ENCODE measurements around the gene PPM1N. TPM values are rescaled to one million over a fixed set of nuclear protein-coding genes. Genes with fewer than 3 reads are reported as not detected.
A peak's percentile ranks its signal among the peaks of the same experiment; 100 is the strongest.

The PPM1N gene
- total and polyA plus RNA-seq, 2 donors (not counting 1 experiment from before 2014, with no cell fraction given): 2.3 to 2.8 TPM

- Histone ChIP-seq H3K79me2 (ENCODE audit: control insufficient read depth, insufficient read depth, low read length) (peaks cover 52% of the 10 kb centered on the region), H3K9ac (ENCODE audit: insufficient read depth, low read length) (no peak overlapping the region), H3K27me3 (ENCODE audit: control insufficient read depth, insufficient read depth, low read length) (no peaks in the 10 kb centered on the region), H3K4me2 (ENCODE audit: extremely low read depth, insufficient read depth, low read length) (no peak overlapping the region), H3K9me3 (ENCODE audit: control insufficient read depth, insufficient read depth, low read depth, low read length) (no peaks in the 10 kb centered on the region), H3K27ac (ENCODE audit: insufficient read depth, low read length) (no peak overlapping the region), H4K20me1 (ENCODE audit: control insufficient read depth, extremely low read depth, insufficient read depth, low read length) (no peaks in the 10 kb centered on the region), H3K36me3 (ENCODE audit: control insufficient read depth, insufficient read depth, low read length) (no peaks in the 10 kb centered on the region), H2AFZ (ENCODE audit: low read length) (no peak overlapping the region), H3K4me1 (ENCODE audit: control insufficient read depth, extremely low read depth, insufficient read depth, low read length) (peaks cover 8% of the 10 kb centered on the region), H3K4me3 (replicated peaks in 1 of 4; ENCODE audit: control extremely low read depth in 1 of 4, insufficient read depth in 1 of 4, low read depth in 3 of 4, low read length in 4 of 4) (no peak overlapping the region)
- DNase-seq (ENCODE audit: low read depth in 2 of 2): no peak
- no peak for TF ChIP-seq EZH2 (IDR thresholded peaks at IDR 0.05; ENCODE audit: low read length, missing control alignments)
- TF ChIP-seq CTCF (conservative IDR thresholded peaks at IDR 0.05 in 1 of 2, IDR thresholded peaks at IDR 0.05 in 1 of 2; ENCODE audit: low read depth in 1 of 2, low read length in 2 of 2): no peak
These were observed 27.5 kb upstream of the PPM1N start for GRCh38 chr19:45470762-45471081.

GRCh38 chr19:45471111-45471930 lies 26.9 kb upstream of the PPM1N start:
- Histone ChIP-seq H3K27me3 (ENCODE audit: control insufficient read depth, insufficient read depth, low read length) (no peaks in the 10 kb centered on the region), H3K4me3 (replicated peaks in 1 of 4; ENCODE audit: control extremely low read depth in 1 of 4, insufficient read depth in 1 of 4, low read depth in 3 of 4, low read length in 4 of 4) (no peak overlapping the region), H3K79me2 (ENCODE audit: control insufficient read depth, insufficient read depth, low read length) (peaks cover 57% of the 10 kb centered on the region), H3K27ac (ENCODE audit: insufficient read depth, low read length) (no peak overlapping the region), H3K4me1 (ENCODE audit: control insufficient read depth, extremely low read depth, insufficient read depth, low read length) (peaks cover 8% of the 10 kb centered on the region), H3K36me3 (ENCODE audit: control insufficient read depth, insufficient read depth, low read length) (no peaks in the 10 kb centered on the region), H3K9me3 (ENCODE audit: control insufficient read depth, insufficient read depth, low read depth, low read length) (no peaks in the 10 kb centered on the region), H3K9ac (ENCODE audit: insufficient read depth, low read length) (no peak overlapping the region), H3K4me2 (ENCODE audit: extremely low read depth, insufficient read depth, low read length) (no peak overlapping the region), H2AFZ (ENCODE audit: low read length) (no peak overlapping the region), H4K20me1 (ENCODE audit: control insufficient read depth, extremely low read depth, insufficient read depth, low read length) (no peaks in the 10 kb centered on the region)
- no peak for TF ChIP-seq CTCF (conservative IDR thresholded peaks at IDR 0.05 in 1 of 2, IDR thresholded peaks at IDR 0.05 in 1 of 2; ENCODE audit: low read depth in 1 of 2, low read length in 2 of 2)
- DNase-seq (ENCODE audit: low read depth in 2 of 2): no peak

GRCh38 chr19:45471931-45472562 lies 26.2 kb upstream of the PPM1N start:
- H3K27me3 ChIP-seq (ENCODE audit: control insufficient read depth, insufficient read depth, low read length): no peaks in the 10 kb centered on the region
- H2AFZ ChIP-seq (ENCODE audit: low read length): no peak overlapping the region
- H3K9ac ChIP-seq (ENCODE audit: insufficient read depth, low read length): no peak overlapping the region
- TF ChIP-seq EZH2 (IDR thresholded peaks at IDR 0.05; ENCODE audit: low read length, missing control alignments): no peak
- no peak for TF ChIP-seq CTCF (conservative IDR thresholded peaks at IDR 0.05 in 1 of 2, IDR thresholded peaks at IDR 0.05 in 1 of 2; ENCODE audit: low read depth in 1 of 2, low read length in 2 of 2)
- H3K36me3 ChIP-seq (ENCODE audit: control insufficient read depth, insufficient read depth, low read length): no peaks in the 10 kb centered on the region
- peaks cover 59% of the 10 kb centered on the region for H3K79me2 ChIP-seq (ENCODE audit: control insufficient read depth, insufficient read depth, low read length)
- H3K4me3 ChIP-seq (replicated peaks in 1 of 4; ENCODE audit: control extremely low read depth in 1 of 4, insufficient read depth in 1 of 4, low read depth in 3 of 4, low read length in 4 of 4): no peak overlapping the region
- no peaks in the 10 kb centered on the region for H3K9me3 ChIP-seq (ENCODE audit: control insufficient read depth, insufficient read depth, low read depth, low read length)
- H3K4me2 ChIP-seq (ENCODE audit: extremely low read depth, insufficient read depth, low read length): peak overlapping the region; percentile 0
- H4K20me1 ChIP-seq (ENCODE audit: control insufficient read depth, extremely low read depth, insufficient read depth, low read length): no peaks in the 10 kb centered on the region
- no peak for DNase-seq (ENCODE audit: low read depth in 2 of 2)
- H3K27ac ChIP-seq (ENCODE audit: insufficient read depth, low read length): no peak overlapping the region
- peaks cover 8% of the 10 kb centered on the region for H3K4me1 ChIP-seq (ENCODE audit: control insufficient read depth, extremely low read depth, insufficient read depth, low read length)
